LNCAP (cell line): ENCODE results near the gene AP5S1.

Experiments
- CTCF ChIP-seq: fragments of 450-650 bp; IDR thresholded peaks from 2 replicates; pipeline ENCODE4 v1.5.1; 2017; ENCODE audit warnings: mild to moderate bottlenecking

AP5S1 gene

GRCh38 chr20:3801299-3801698 is 19.0 kb upstream of the AP5S1 start:
- no peak for TF ChIP-seq CTCF

GRCh38 chr20:3801846-3802245 is 18.5 kb upstream of the AP5S1 start:
- TF ChIP-seq CTCF, result no peak

- no peak for TF ChIP-seq CTCF
Measured at GRCh38 chr20:3802524-3803239, 17.7 kb upstream of the AP5S1 start.

GRCh38 chr20:3803289-3803688 is 17.1 kb upstream of the AP5S1 start:
- TF ChIP-seq CTCF, result no peak

- TF ChIP-seq CTCF, result no peak
Measured at GRCh38 chr20:3803854-3804253, 16.5 kb upstream of the AP5S1 start.

GRCh38 chr20:3804254-3804751 is 16.0 kb upstream of the AP5S1 start:
- no peak for TF ChIP-seq CTCF

- TF ChIP-seq CTCF, result no peak
Measured at GRCh38 chr20:3804781-3805180, 15.6 kb upstream of the AP5S1 start.

GRCh38 chr20:3808544-3808943 is 11.8 kb upstream of the AP5S1 start:
- TF ChIP-seq CTCF, result no peak
